Panc1 (cell line): ENCODE measurements around the gene LYRM4. TPM values are rescaled to one million over a fixed set of nuclear protein-coding genes. Genes with fewer than 3 reads are reported as not detected.

Experiments used
- ATAC-seq: fragments of 200-7000 bp; cut with Tn5 transposase; 2 replicates; pipeline ENCODE4 v1.9.1; 2020; ENCODE audit warnings: mild to moderate bottlenecking, moderate library complexity
- BruUV-seq: library from RNA; stranded (reverse); fragments of 400-500 nt; replicated peaks from 2 replicates; lab custom pipeline; 2021; lab: Mats Ljungman, UMichigan
- CTCF ChIA-PET: fragments of 300-600 bp; sonication (Branson Sonifier 250); formaldehyde crosslinking; loops from one replicate; lab custom pipeline; 2022; ENCODE audit warnings: antibody characterized with exemption; lab: Charles Lee
- POLR2A ChIA-PET: fragments of 300-600 bp; sonication (Branson Sonifier 250); formaldehyde crosslinking; loops from one replicate; lab custom pipeline; 2022; ENCODE audit warnings: antibody characterized with exemption; lab: Charles Lee
- DNase-seq: peaks from one replicate; pipeline ENCODE4 v3.0.0-alpha.2; 2010; ENCODE audit warnings: low read depth, low spot score
- H3K27ac ChIP-seq: 2 replicates; pipeline ENCODE4 v1.5.1; 2011; ENCODE audit warnings: mild to moderate bottlenecking, low read length, inconsistent platforms
- H3K27me3 ChIP-seq: fragments of 200-500 bp; sonication (Bioruptor generic); 2 replicates; pipeline ENCODE4 v1.6.0; 2014; ENCODE audit warnings: low read length, inconsistent platforms; ENCODE audit not compliant: control insufficient read depth, insufficient read depth
- H3K36me3 ChIP-seq: fragments of 200-500 bp; sonication (Bioruptor generic); 2 replicates; pipeline ENCODE4 v1.5.1; 2014; ENCODE audit warnings: inconsistent platforms, mild to moderate bottlenecking, low read length, moderate library complexity; ENCODE audit not compliant: control insufficient read depth, insufficient read depth
- H3K4me1 ChIP-seq: 2 replicates; pipeline ENCODE4 v1.5.1; 2011; ENCODE audit warnings: inconsistent platforms, mild to moderate bottlenecking, low read length, moderate library complexity; ENCODE audit not compliant: control insufficient read depth, insufficient read depth
- H3K4me3 ChIP-seq, 2 experiments: 2 replicates each; pipeline ENCODE4 v1.5.1; 2011 to 2012; ENCODE audit warnings: low read depth in 2 of 2, low read length in 2 of 2, mild to moderate bottlenecking in 2 of 2, inconsistent platforms in 1 of 2, moderate library complexity in 1 of 2
- H3K9me3 ChIP-seq: fragments of 200-500 bp; sonication (Bioruptor generic); 2 replicates; pipeline ENCODE4 v1.5.1; 2014; ENCODE audit warnings: low read depth, mild to moderate bottlenecking, inconsistent platforms, low read length, moderate library complexity; ENCODE audit not compliant: control insufficient read depth, insufficient read depth
- CTCF ChIP-seq: fragments of 450-650 bp; IDR thresholded peaks from 2 replicates; pipeline ENCODE4 v1.5.1; 2017; ENCODE audit warnings: mild to moderate bottlenecking
- POLR2AphosphoS5 ChIP-seq: IDR thresholded peaks from 2 replicates; pipeline ENCODE4 v1.6.1; 2012; ENCODE audit warnings: mild to moderate bottlenecking, low read depth, low read length, moderate library complexity
- REST ChIP-seq, 2 experiments: IDR thresholded peaks; 2 replicates each; pipeline ENCODE4 v1.6.1; 2011 to 2012; ENCODE audit warnings: low read depth in 2 of 2, control low read depth in 1 of 2, low read length in 1 of 2, mild to moderate bottlenecking in 1 of 2, moderate library complexity in 1 of 2; ENCODE audit not compliant: insufficient read depth in 1 of 2
- SIN3A ChIP-seq: IDR thresholded peaks from 2 replicates; pipeline ENCODE4 v1.6.1; 2012; ENCODE audit warnings: low read depth, mild to moderate bottlenecking, low read length, moderate library complexity, borderline replicate concordance; ENCODE audit not compliant: insufficient read depth
- TCF7L2 ChIP-seq: IDR thresholded peaks from 2 replicates; pipeline ENCODE4 v1.6.1; 2011; ENCODE audit warnings: mild to moderate bottlenecking, low read depth, low read length, inconsistent platforms
- in situ Hi-C: cut with HindIII; loops from 2 replicates; pipeline ENCODE4 v1.10.0; 2016; ENCODE audit warnings: low sequenced_read_pairs, low pct_unique_long_range_greater_than_20kb
- intact Hi-C: fragments of 100-400 bp; cut with micrococcal nuclease; formaldehyde crosslinking; loops from one replicate; pipeline ENCODE4 v1.10.0; 2022; ENCODE audit not compliant: unreplicated experiment
- total RNA-seq: library from RNA; stranded (reverse); gene quantifications from one replicate; pipeline ENCODE4 v1.2.1, GENCODE V29; 2021; ENCODE audit not compliant: unreplicated experiment

LYRM4 gene
- total RNA-seq, 1 experiment from 2014 or later: 27.4 TPM

- DNase-seq (no peak), ATAC-seq (no peak)
- no peak for TF ChIP-seq TCF7L2
- TF ChIP-seq CTCF: no peak
- no peak for TF ChIP-seq SIN3A
- no peak for TF ChIP-seq POLR2AphosphoS5
- TF ChIP-seq REST (IDR thresholded peaks at IDR 0.05; ENCODE audit: insufficient read depth in 1 of 2, low read depth in 2 of 2, low read length in 1 of 2): no peak
- in situ Hi-C loops: no loop called here
- Histone ChIP-seq H3K27me3 (no peaks in the 10 kb centered on the region), H3K4me3 (no peak overlapping the region), H3K27ac (no peak overlapping the region), H3K9me3 (no peaks in the 10 kb centered on the region), H3K36me3 (no peaks in the 10 kb centered on the region), H3K4me1 (no peaks in the 10 kb centered on the region)
- intact Hi-C loops: no loop called here
- BruUV-seq: no TSS peak
- ChIA-PET POLR2A (no interaction called here), CTCF (no interaction called here)
Measured at GRCh38 chr6:5282191-5282623, 21.5 kb upstream of the LYRM4 start.

GRCh38 chr6:5280920-5281319 lies 20.2 kb upstream of the LYRM4 start:
- no peak for DNase-seq
- H3K4me3 ChIP-seq: no peak overlapping the region
- intact Hi-C loops: no loop called here
- no peak for ATAC-seq
- H3K36me3 ChIP-seq: no peaks in the 10 kb centered on the region
- CTCF ChIA-PET: no interaction called here
- BruUV-seq: no TSS peak
- no peaks in the 10 kb centered on the region for H3K4me1 ChIP-seq
- H3K27ac ChIP-seq: no peak overlapping the region
- in situ Hi-C loops: no loop called here
- no peaks in the 10 kb centered on the region for H3K27me3 ChIP-seq
- POLR2A ChIA-PET: no interaction called here
- TF ChIP-seq REST (IDR thresholded peaks at IDR 0.05; ENCODE audit: insufficient read depth in 1 of 2, low read depth in 2 of 2, low read length in 1 of 2) (no peak), TCF7L2 (no peak), CTCF (no peak), SIN3A (no peak), POLR2AphosphoS5 (no peak)
- H3K9me3 ChIP-seq: no peaks in the 10 kb centered on the region
